Activated gamma-delta T cell treated with Interleukin-2 at 50 U/mL for 16 hours (primary cell): ENCODE data around the gene RPTOR.
"Not testable (repeated sequence)": the region's sequence is repeated elsewhere in the genome, so short reads cannot be mapped to it uniquely, and the experiment has no call there.

Experiments used
- DNase-seq: peaks from one replicate; pipeline ENCODE4 v3.0.0-alpha.2; 2020

Gene RPTOR

GRCh38 chr17:80871341-80871740, 326.7 kb downstream of the RPTOR start:
- DNase-seq, result no peak

GRCh38 chr17:80872001-80872500, 327.4 kb downstream of the RPTOR start:
- no peak for DNase-seq

- no peak for DNase-seq
Observed at GRCh38 chr17:80872501-80873306, 328.1 kb downstream of the RPTOR start.

DNA sequence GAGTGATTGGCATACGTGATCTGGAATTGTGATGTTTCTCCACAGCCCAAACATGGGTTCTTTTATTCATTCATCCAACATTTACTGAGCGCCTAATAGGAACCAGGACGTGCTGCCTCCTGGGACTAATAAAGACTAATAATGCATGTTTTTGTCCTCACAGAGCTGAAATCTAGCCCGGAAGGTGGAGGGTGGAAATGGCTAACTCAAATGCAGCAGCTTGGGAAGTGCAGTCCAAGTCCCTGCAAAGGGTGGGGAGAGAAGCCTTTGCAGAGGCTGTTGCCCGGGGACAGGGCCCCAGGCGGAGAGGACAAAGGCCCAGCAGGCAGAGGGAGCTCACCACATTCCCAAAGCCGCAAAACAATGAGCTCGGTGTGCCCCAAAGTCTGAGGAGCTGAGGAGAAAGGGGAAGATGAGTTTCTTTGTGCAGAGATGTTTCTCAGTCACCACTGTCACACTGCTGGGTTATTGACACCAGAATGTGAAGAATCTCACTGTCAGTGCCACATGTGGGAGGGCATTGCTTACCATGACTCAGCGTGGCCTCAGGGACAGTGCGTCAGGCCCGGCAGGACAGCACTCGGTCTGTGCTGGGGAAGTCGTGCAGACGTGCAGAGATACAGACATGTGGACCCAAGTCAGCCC, 328.8 kb downstream of the RPTOR start:
- no peak for DNase-seq

DNA sequence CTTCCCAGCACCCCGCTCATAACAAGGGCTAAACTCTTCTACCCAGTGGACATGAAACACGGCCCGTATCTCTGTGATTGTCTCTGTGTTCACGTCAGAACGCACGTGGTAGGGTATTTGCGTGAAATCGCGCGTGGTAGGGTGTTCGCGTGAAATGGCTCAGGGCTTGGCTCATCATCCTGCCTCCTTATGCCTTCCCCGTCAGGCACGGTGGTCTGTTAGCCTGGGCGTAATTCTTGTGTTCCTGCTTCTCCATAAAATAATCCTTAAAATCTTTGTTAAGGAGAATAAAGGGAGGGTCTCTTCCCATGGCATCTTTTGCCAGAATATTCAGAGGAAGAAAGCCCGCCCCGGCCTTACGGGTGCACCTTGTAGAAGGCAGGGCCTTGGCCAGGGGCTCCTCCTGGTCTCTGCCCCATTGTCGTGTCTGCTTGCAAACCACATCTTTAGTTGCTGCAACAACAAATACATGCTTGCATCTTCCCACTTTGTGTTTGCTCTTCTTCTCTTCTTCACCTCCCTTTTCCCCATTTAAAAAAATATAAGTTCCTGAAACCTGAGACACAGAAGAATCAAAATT, 330.3 kb downstream of the RPTOR start:
- DNase-seq, result no peak

DNA sequence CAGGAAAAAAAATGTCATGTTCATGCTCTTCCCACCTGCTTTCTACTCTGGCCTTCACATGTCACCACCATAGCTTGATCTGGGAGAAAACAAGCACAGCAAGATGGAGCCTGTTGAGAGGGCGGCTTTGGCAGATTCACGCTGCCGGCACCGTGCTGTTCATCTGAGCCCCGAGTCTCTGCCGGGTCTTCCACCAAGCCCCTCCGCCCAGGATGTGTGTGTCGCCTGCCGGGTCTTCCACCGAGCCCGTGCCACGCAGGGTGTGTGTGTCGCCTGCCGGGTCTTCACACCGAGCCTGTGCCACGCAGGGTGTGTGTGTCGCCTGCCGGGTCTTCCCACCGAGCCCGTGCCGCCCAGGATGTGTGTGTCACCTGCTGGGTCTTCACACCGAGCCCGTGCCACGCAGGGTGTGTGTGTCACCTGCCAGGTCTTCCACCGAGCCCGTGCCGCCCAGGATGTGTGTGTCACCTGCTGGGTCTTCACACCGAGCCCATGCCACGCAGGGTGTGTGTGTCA, 330.9 kb downstream of the RPTOR start:
- not testable (repeated sequence) for DNase-seq

DNA sequence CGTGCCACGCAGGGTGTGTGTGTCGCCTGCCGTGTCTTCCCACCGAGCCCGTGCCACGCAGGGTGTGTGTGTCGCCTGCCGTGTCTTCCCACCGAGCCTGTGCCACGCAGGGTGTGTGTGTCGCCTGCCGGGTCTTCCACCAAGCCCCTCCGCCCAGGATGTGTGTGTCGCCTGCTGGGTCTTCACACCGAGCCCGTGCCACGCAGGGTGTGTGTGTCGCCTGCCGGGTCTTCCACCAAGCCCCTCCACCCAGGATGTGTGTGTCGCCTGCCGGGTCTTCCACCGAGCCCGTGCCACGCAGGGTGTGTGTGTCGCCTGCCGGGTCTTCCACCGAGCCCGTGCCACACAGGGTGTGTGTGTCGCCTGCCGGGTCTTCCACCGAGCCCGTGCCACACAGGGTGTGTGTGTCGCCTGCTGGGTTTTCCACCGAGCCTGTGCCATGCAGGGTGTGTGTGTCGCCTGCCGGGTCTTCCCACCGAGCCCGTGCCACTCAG, 331.9 kb downstream of the RPTOR start:
- DNase-seq, result not testable (repeated sequence)

DNA sequence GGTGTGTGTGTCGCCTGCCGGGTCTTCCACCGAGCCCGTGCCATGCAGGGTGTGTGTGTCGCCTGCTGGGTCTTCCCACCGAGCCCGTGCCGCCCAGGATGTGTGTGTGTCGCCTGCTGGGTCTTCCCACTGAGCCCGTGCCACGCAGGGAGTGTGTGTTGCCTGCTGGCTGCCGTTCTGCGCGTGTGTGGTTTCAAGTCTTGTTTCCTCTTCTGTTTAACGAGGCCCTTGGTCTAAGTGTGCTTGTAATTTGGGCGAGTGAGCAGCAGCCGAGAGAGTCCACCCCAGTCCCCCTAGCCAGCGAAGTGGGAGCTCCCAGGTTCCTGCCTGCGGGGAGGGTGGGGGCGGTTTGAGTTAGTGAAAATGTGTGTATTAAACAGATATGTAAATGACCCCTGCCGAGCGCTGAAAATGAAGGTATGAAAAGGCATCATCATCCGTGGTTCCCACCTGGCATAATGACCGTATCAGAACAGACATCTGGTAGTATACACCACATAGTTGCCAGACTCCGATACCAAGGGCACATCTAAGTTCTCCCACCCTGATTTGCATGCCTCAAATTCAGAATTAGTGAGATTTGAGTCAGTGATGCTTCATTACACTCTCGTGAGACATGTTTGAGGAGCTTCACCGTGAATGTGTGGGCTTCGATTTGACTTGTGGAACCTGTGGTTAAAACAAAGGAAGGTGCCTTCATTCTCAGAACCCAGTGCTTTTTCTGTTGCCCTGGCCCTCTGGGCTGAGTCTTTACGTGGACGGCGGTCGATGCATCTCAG, 332.5 kb downstream of the RPTOR start:
- peak; percentile 28 for DNase-seq

DNA sequence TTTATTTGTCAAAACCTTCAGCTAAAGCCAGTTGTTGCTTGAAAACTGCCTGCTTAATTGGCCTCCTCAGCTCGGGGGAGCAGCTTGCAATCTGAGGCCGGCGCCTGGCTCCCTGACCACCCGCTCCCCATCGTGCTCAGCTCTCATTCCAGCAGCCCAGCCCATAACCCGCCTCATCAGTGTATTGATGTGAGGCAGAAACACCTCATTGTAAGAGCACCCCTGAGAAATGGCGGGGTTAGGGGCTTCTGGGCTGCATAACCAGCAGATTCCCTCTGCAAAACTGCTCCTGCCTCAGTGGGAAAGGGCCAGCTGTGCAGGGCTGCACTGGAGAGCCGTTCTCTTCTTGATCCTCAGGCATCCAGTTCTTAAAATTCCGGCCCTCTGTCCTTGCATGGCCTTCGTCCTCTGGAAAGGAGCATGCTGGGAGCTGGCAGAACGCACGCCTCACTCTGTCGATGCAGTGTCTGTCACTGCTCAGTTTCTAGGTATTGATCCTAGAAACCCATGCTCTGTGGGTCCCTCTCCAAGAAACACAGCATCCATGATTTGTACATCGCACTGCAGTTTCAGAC, 333.2 kb downstream of the RPTOR start:
- no peak for DNase-seq

DNA sequence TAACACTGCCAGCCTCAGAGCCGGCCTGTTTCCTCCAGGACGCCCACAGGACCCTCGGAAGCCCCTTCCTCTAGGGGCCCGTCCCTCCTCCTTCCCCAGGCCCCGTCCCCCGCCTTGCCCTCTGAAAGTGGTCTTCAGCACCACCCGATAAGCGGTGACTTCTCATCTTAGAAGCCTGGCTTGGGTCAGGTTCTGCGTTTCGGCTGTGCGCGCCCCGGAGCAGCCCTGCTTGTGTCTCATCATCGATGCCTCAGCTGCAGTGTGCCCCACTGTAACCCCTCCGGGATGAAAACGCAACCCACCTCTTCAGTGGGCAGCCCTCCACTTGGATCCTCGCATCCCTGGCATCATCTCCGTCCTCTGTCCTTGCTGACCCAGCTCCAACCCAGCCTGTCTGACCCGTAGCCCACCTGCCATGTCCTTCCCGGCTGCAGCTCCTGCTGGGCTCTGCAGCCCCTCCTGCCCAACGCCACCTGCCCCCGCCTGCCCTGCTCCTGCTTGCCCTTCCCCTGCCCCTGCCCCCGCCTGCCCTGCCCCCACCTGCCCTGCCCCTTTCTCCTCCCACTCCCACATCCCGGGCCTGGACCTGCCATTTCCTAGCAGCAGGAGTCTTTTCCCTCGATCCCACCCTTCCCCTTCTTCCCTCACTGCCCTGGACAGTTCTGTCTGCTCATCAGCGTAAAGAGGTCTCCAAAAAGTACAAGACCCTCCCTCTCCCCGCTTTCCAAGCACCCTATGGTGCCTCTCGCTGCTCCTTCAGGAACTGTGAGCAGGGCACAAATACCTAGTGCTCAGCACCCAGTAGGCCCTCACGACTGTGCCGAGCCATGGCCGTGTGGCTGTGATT, 334.5 kb downstream of the RPTOR start:
- no peak for DNase-seq

GRCh38 chr17:80879723-80880647, 335.3 kb downstream of the RPTOR start:
- no peak for DNase-seq

DNA sequence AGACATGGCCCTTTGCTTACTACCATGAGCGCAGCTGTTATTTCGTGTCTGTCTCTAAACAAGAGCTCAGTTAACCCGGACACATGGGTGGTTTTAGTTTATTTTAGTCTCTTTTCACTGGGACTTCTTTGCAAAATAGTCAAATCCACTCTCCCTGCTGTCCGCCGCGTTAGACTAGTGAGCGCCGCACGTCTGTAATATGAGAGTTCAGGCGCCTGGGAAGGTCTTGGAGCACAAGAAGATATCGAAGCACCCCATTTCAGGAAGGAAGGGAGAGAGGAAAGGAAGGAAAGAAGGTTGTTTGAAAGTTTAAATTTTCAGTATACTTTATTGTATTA, 336.0 kb downstream of the RPTOR start:
- DNase-seq, result no peak

GRCh38 chr17:80881306-80881705, 336.7 kb downstream of the RPTOR start:
- DNase-seq, result no peak

GRCh38 chr17:80882323-80882722, 337.7 kb downstream of the RPTOR start:
- no peak for DNase-seq

GRCh38 chr17:80882926-80883685, 338.5 kb downstream of the RPTOR start:
- DNase-seq, result no peak

DNA sequence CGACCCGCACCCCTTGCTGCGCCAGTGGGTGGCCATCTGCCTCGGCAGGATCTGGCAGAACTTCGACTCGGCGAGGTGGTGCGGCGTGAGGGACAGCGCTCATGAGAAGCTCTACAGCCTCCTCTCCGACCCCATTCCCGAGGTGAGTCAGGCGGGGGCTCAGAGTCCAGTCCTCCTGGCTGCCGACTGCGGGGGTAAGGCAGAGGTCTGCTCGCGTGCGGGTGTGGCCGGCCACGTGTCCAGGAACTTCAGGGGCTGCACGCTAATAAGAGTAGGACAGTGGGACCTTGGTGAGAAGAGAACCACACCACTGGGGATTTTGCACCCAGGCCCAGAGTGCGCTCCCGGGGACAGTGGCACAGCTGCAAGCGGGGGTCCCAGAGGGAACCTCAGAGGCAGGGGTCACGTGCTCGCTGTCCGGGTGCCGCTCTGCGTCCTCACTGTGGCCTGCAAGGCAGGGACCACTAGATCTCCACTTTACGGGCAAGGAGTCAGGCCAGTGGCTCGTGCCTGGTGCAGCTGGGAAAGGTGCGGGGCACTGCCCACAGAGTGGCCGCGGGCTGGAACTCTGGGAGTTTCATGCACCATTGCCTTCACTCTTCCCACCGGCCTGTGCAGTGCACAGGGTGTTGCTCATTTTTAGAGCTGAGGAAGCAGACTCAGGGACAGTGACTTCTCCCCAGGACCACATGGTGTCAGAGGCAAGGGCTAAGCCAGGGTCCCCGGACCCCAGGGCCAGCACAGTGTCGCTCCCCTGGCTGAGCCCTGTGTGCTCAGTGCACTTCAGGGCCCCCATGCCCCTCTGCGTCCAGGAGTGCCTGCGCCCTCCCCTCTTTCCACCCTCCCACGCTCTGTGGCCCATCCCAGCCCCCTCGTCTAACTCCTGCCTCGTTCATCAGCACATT, 339.4 kb downstream of the RPTOR start:
- DNase-seq, result no peak

DNA sequence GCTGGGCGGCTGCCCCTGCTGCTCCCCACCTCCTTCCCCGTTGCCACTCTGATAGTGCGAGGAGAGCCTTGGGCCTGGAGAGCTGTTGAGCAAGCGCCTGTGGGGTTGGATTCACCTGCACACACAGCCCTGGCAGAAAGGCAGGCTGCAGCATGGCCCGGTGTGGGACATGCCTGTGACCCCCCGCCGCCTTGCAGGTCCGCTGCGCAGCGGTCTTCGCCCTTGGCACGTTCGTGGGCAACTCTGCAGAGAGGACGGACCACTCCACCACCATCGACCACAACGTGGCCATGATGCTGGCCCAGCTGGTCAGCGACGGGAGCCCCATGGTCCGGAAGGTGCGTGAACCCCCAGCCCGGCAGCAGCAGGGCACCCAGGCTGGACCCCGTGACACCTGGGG, 340.2 kb downstream of the RPTOR start:
- DNase-seq, result no peak

GRCh38 chr17:80885947-80886582, 341.4 kb downstream of the RPTOR start:
- no peak for DNase-seq
